HCT116 (cell line): ENCODE measurements around the gene PRELP. TPM values are rescaled to one million over a fixed set of nuclear protein-coding genes. Genes with fewer than 3 reads are reported as not detected.

Experiments
- ATAC-seq: fragments of 200-7000 bp; cut with Tn5 transposase; 2 replicates; pipeline ENCODE4 v1.9.1; 2020; ENCODE audit warnings: mild to moderate bottlenecking, moderate library complexity
- BruUV-seq: library from RNA; stranded (reverse); fragments of 400-500 nt; replicated peaks from 2 replicates; lab custom pipeline; 2021; lab: Mats Ljungman, UMichigan
- CTCF ChIA-PET: fragments of 300-600 bp; sonication (Branson Sonifier 250); formaldehyde crosslinking; loops from one replicate; lab custom pipeline; 2021; ENCODE audit warnings: antibody characterized with exemption; lab: Charles Lee
- POLR2A ChIA-PET: fragments of 300-600, 350-600 bp; sonication (Branson Sonifier 250); formaldehyde crosslinking; loops from one replicate; lab custom pipeline; 2021; ENCODE audit warnings: antibody characterized with exemption; lab: Charles Lee
- RAD21 ChIA-PET, 2 experiments: fragments of 300-600 bp; sonication (Branson Sonifier 250); formaldehyde crosslinking; loops; one replicate each; lab custom pipeline; 2023; ENCODE audit warnings: low total read pairs in 2 of 2; ENCODE audit not compliant: uncharacterized antibody in 2 of 2, unreplicated experiment in 2 of 2, low non-redundant PET in 1 of 2; lab: Charles Lee
- DNase-seq: peaks from one replicate; pipeline ENCODE4 v3.0.0-alpha.2; 2010; ENCODE audit warnings: low read depth, low spot score
- H2AFZ ChIP-seq: fragments of 200-600 bp; shearing (Covaris generic), sonication (generic); 2 replicates; pipeline ENCODE4 v1.6.1; 2017; ENCODE audit warnings: low read depth, mixed run types, mixed read lengths, antibody characterized with exemption, low read length; ENCODE audit not compliant: poor library complexity, severe bottlenecking
- H3K27ac ChIP-seq: 2 replicates; pipeline ENCODE4 v1.5.1; 2012; ENCODE audit warnings: low read depth, low read length
- H3K27me3 ChIP-seq: fragments of 200-600 bp; sonication (generic); 2 replicates; pipeline ENCODE4 v1.6.1; 2016; ENCODE audit warnings: mixed run types, low read length, mixed read lengths; ENCODE audit not compliant: insufficient read depth
- H3K36me3 ChIP-seq, 2 experiments: fragments of 200-500 bp in 1 of 2; fragments of 200-600 bp in 1 of 2; sonication (Bioruptor generic) in 1 of 2; sonication (generic) in 1 of 2; 2 replicates each; pipeline versions ENCODE4 v1.5.1 to v1.6.1; 2014 to 2016; ENCODE audit warnings: low read length in 2 of 2, inconsistent platforms in 1 of 2, mixed read lengths in 1 of 2, mixed run types in 1 of 2; ENCODE audit not compliant: insufficient read depth in 2 of 2, control insufficient read depth in 1 of 2
- H3K4me1 ChIP-seq, 2 experiments: fragments of 200-600 bp in 1 of 2; sonication (generic) in 1 of 2; 2 replicates each; pipeline versions ENCODE4 v1.5.1 to v1.6.1; 2012 to 2017; ENCODE audit warnings: low read length in 2 of 2, inconsistent platforms in 1 of 2, mild to moderate bottlenecking in 1 of 2, mixed read lengths in 1 of 2, mixed run types in 1 of 2, moderate library complexity in 1 of 2; ENCODE audit not compliant: insufficient read depth in 2 of 2, control insufficient read depth in 1 of 2
- H3K4me2 ChIP-seq: fragments of 200-600 bp; sonication (generic); 2 replicates; pipeline ENCODE4 v1.6.1; 2017; ENCODE audit warnings: mixed run types, low read length, mixed read lengths
- H3K4me3 ChIP-seq, 2 experiments: fragments of 200-600 bp in 1 of 2; sonication (generic) in 1 of 2; replicated peaks in 1 of 2; 2 replicates each; pipeline ENCODE4 v1.5.1; 2011 to 2016; ENCODE audit warnings: low read length in 2 of 2, control low read depth in 1 of 2, low read depth in 1 of 2, mild to moderate bottlenecking in 1 of 2, mixed read lengths in 1 of 2, mixed run types in 1 of 2
- H3K79me2 ChIP-seq: fragments of 200-600 bp; sonication (generic); 2 replicates; pipeline ENCODE4 v1.6.1; 2017; ENCODE audit warnings: mild to moderate bottlenecking, mixed run types, low read length, moderate library complexity, mixed read lengths; ENCODE audit not compliant: insufficient read depth
- H3K9ac ChIP-seq: fragments of 200-600 bp; sonication (generic); 2 replicates; pipeline ENCODE4 v1.6.1; 2016; ENCODE audit warnings: low read length, mixed read lengths
- H3K9me2 ChIP-seq: fragments of 200-600 bp; sonication (generic), shearing (Covaris generic); 2 replicates; pipeline ENCODE4 v1.6.1; 2017; ENCODE audit warnings: mixed run types, mild to moderate bottlenecking, moderate library complexity; ENCODE audit not compliant: insufficient read depth
- H3K9me3 ChIP-seq, 2 experiments: fragments of 200-500 bp in 1 of 2; fragments of 200-600 bp in 1 of 2; sonication (Bioruptor generic) in 1 of 2; sonication (generic) in 1 of 2; 2 replicates each; pipeline ENCODE4 v1.6.1; 2014 to 2017; ENCODE audit warnings: low read length in 2 of 2, mixed read lengths in 2 of 2, inconsistent platforms in 1 of 2, low read depth in 1 of 2, mild to moderate bottlenecking in 1 of 2, mixed run types in 1 of 2, moderate library complexity in 1 of 2; ENCODE audit not compliant: control insufficient read depth in 1 of 2, insufficient read depth in 1 of 2
- H4K20me1 ChIP-seq: fragments of 200-600 bp; sonication (generic), shearing (Covaris generic); 2 replicates; pipeline ENCODE4 v1.6.1; 2017; ENCODE audit warnings: mixed run types, mild to moderate bottlenecking, moderate library complexity; ENCODE audit not compliant: insufficient read depth
- CBX3 ChIP-seq: IDR thresholded peaks from 2 replicates; pipeline ENCODE4 v1.6.1; 2012; ENCODE audit warnings: low read depth
- CEBPB ChIP-seq: IDR thresholded peaks from 2 replicates; pipeline ENCODE4 v1.6.1; 2012; ENCODE audit warnings: low read depth
- CTCF ChIP-seq, 3 experiments: fragments of 200-600 bp in 1 of 3; sonication (generic) in 1 of 3; IDR thresholded peaks in 2 of 3; conservative IDR thresholded peaks in 1 of 3; 2 replicates each; pipeline ENCODE4 v1.5.1; 2012 to 2017; ENCODE audit warnings: low read depth in 2 of 3, low read length in 2 of 3, antibody characterized with exemption in 1 of 3, borderline replicate concordance in 1 of 3, control low read depth in 1 of 3, mild to moderate bottlenecking in 1 of 3, mixed read lengths in 1 of 3, mixed run types in 1 of 3, moderate library complexity in 1 of 3; ENCODE audit not compliant: insufficient read depth in 1 of 3
- EGR1 ChIP-seq: IDR thresholded peaks from 2 replicates; pipeline ENCODE4 v1.6.1; 2012; ENCODE audit warnings: low read depth
- EZH2 ChIP-seq: fragments of 200-600 bp; sonication (generic); IDR thresholded peaks from 2 replicates; pipeline ENCODE4 v1.6.1; 2017; ENCODE audit warnings: antibody characterized with exemption, mixed run types
- FOSL1 ChIP-seq: IDR thresholded peaks from 2 replicates; pipeline ENCODE4 v1.6.1; 2012; ENCODE audit warnings: low read depth
- JUND ChIP-seq: IDR thresholded peaks from 2 replicates; pipeline ENCODE4 v1.6.1; 2012
- MAX ChIP-seq: IDR thresholded peaks from 2 replicates; pipeline ENCODE4 v1.6.1; 2012
- POLR2A ChIP-seq: IDR thresholded peaks from 2 replicates; pipeline ENCODE4 v1.7.0; 2011; ENCODE audit warnings: borderline replicate concordance; ENCODE audit not compliant: insufficient read depth, insufficient read length; ENCODE audit errors: extremely low read depth
- POLR2AphosphoS5 ChIP-seq: IDR thresholded peaks from 2 replicates; pipeline ENCODE4 v1.6.1; 2011; ENCODE audit warnings: mild to moderate bottlenecking, low read depth, low read length, moderate library complexity
- SRF ChIP-seq: IDR thresholded peaks from 2 replicates; pipeline ENCODE4 v1.6.1; 2012; ENCODE audit warnings: low read depth
- TCF7L2 ChIP-seq: IDR thresholded peaks from 2 replicates; pipeline ENCODE4 v1.7.0; 2011; ENCODE audit warnings: borderline replicate concordance, inconsistent platforms; ENCODE audit not compliant: insufficient read depth, insufficient read length; ENCODE audit errors: extremely low read depth
- YY1 ChIP-seq: IDR thresholded peaks from 2 replicates; pipeline ENCODE4 v1.6.1; 2011; ENCODE audit warnings: low read length, low read depth, moderate library complexity, mild to moderate bottlenecking; ENCODE audit not compliant: insufficient replicate concordance; ENCODE audit errors: extremely low read depth
- ZBTB33 ChIP-seq: IDR thresholded peaks from 2 replicates; pipeline ENCODE4 v1.6.1; 2011; ENCODE audit warnings: mild to moderate bottlenecking, low read length, moderate library complexity; ENCODE audit not compliant: insufficient replicate concordance; ENCODE audit errors: extremely low read depth
- intact Hi-C: fragments of 100-400 bp; cut with micrococcal nuclease; formaldehyde crosslinking; loops from 2 replicates; pipeline ENCODE4 v1.10.0; 2022
- total RNA-seq: library from RNA; stranded (reverse); gene quantifications from one replicate; pipeline ENCODE4 v1.2.1, GENCODE V29; 2021; ENCODE audit not compliant: unreplicated experiment

The PRELP gene
- total RNA-seq, 1 experiment from 2014 or later: 0.10 TPM

- Histone ChIP-seq H3K4me1 (no peaks in the 10 kb centered on the region), H3K4me3 (no peak overlapping the region), H3K9me2 (no peaks in the 10 kb centered on the region), H2AFZ (no peak overlapping the region), H4K20me1 (no peaks in the 10 kb centered on the region), H3K27me3 (0 out of 2 replicates have a peak, but pooled peaks cover 3% of the 10 kb centered on the region), H3K79me2 (no peaks in the 10 kb centered on the region), H3K9me3 (no peaks in the 10 kb centered on the region), H3K4me2 (no peak overlapping the region), H3K36me3 (no peaks in the 10 kb centered on the region), H3K9ac (no peak overlapping the region), H3K27ac (no peak overlapping the region)
- intact Hi-C loops: no loop called here
- ChIA-PET POLR2A (no interaction called here), CTCF (no interaction called here), RAD21 (no interaction called here)
- BruUV-seq: no TSS peak
- ATAC-seq (no peak), DNase-seq (no peak)
- TF ChIP-seq SRF: no peak
- no peak for TF ChIP-seq TCF7L2
- no peak for TF ChIP-seq CBX3
- no peak for TF ChIP-seq CEBPB
- no peak for TF ChIP-seq CTCF (IDR thresholded peaks at IDR 0.05 in 2 of 3, conservative IDR thresholded peaks at IDR 0.05 in 1 of 3; ENCODE audit: borderline replicate concordance in 1 of 3, insufficient read depth in 1 of 3, low read depth in 2 of 3, low read length in 2 of 3)
- no peak for TF ChIP-seq YY1
Observed at GRCh38 chr1:203465146-203465798, 10.3 kb upstream of the PRELP start.

- POLR2A ChIA-PET: no interaction called here
Observed at GRCh38 chr1:203465948-203466347, 9.7 kb upstream of the PRELP start.

More at GRCh38 chr1:203465948-203466347, 9.7 kb upstream of the PRELP start:
- Histone ChIP-seq H3K9me3 (no peaks in the 10 kb centered on the region), H3K36me3 (no peaks in the 10 kb centered on the region), H3K4me3 (no peak overlapping the region), H3K9me2 (no peaks in the 10 kb centered on the region), H3K4me2 (no peak overlapping the region), H3K4me1 (no peaks in the 10 kb centered on the region), H3K27ac (no peak overlapping the region), H3K27me3 (0 out of 2 replicates have a peak, but pooled peaks cover 3% of the 10 kb centered on the region), H4K20me1 (no peaks in the 10 kb centered on the region), H3K79me2 (no peaks in the 10 kb centered on the region), H3K9ac (no peak overlapping the region), H2AFZ (no peak overlapping the region)
- intact Hi-C loops: no loop called here
- DNase-seq (no peak), ATAC-seq (no peak)
- BruUV-seq: no TSS peak
- ChIA-PET CTCF (interaction anchor here (0.8 to 1.1 kb wide), 3 partner anchors 10 to 22 kb away, joined by 3 to 5 read pairs (median 3); partner anchors contain the start of gene PRELP), RAD21 (no interaction called here)
- TF ChIP-seq TCF7L2: no peak
- no peak for TF ChIP-seq EZH2
- no peak for TF ChIP-seq POLR2AphosphoS5
- no peak for TF ChIP-seq YY1
- TF ChIP-seq EGR1: no peak
- TF ChIP-seq SRF: no peak
- TF ChIP-seq CBX3: no peak
- no peak for TF ChIP-seq POLR2A
- no peak for TF ChIP-seq JUND
- no peak for TF ChIP-seq FOSL1
- TF ChIP-seq ZBTB33: no peak
- no peak for TF ChIP-seq MAX
